Heart left ventricle (tissue), 16 donors: ENCODE results near the gene GSG1L. TPM values are rescaled to one million over a fixed set of nuclear protein-coding genes. Genes with fewer than 3 reads are reported as not detected.

Source experiments
- ATAC-seq, 4 donors: fragments of 200-7000 bp; cut with Tn5 transposase; one replicate each; pipeline ENCODE4 v1.9.1; 2020 to 2022; ENCODE audit warnings: moderate library complexity in 4 of 4, mild to moderate bottlenecking in 3 of 4, moderate number of reproducible peaks in 1 of 4
- DNase-seq, 5 donors: peaks; one replicate each; pipeline ENCODE4 v3.0.0-alpha.2; 2020
- H3K27ac ChIP-seq, 12 donors: fragments of 200-600 bp; sonication (generic) in 4 of 12; one replicate each; pipeline versions ENCODE4 v1.5.0 to v1.8.0; 2016 to 2022; ENCODE audit warnings: mild to moderate bottlenecking in 2 of 12
- H3K27me3 ChIP-seq, 9 donors: fragments of 200-600 bp; sonication (generic) in 2 of 9; one replicate each; pipeline versions ENCODE4 v1.5.1 to v1.8.0; 2016 to 2022; ENCODE audit warnings: mild to moderate bottlenecking in 3 of 9
- H3K36me3 ChIP-seq, 9 donors: fragments of 200-600 bp; sonication (generic) in 2 of 9; one replicate each; pipeline versions ENCODE4 v1.5.0 to v1.8.0; 2018 to 2022; ENCODE audit warnings: mild to moderate bottlenecking in 2 of 9
- H3K4me1 ChIP-seq, 12 donors: fragments of 200-600 bp; sonication (generic) in 4 of 12; one replicate each; pipeline versions ENCODE4 v1.5.0 to v1.8.0; 2016 to 2022; ENCODE audit warnings: mild to moderate bottlenecking in 3 of 12
- H3K4me3 ChIP-seq, 12 donors: fragments of 200-600 bp; sonication (generic) in 4 of 12; one replicate each; pipeline versions ENCODE4 v1.5.0 to v1.8.0; 2017 to 2022; ENCODE audit warnings: mild to moderate bottlenecking in 9 of 12, moderate library complexity in 4 of 12
- H3K9me3 ChIP-seq, 12 donors: fragments of 200-600 bp; sonication (generic) in 4 of 12; one replicate each; pipeline versions ENCODE4 v1.5.0 to v1.8.0; 2016 to 2022; ENCODE audit warnings: mild to moderate bottlenecking in 1 of 12
- POLR2A ChIP-seq, 2 donors: fragments of 450-650 bp; IDR thresholded peaks; one replicate each; pipeline ENCODE4 v1.6.1; 2017; ENCODE audit warnings: antibody characterized with exemption in 2 of 2, mild to moderate bottlenecking in 2 of 2, moderate library complexity in 2 of 2
- whole genome bisulfite sequencing, 4 donors: extraction: QIAGEN DNeasy Blood & Tissue Kit in 2 of 4; methylation state at CpG; one replicate each; pipeline versions ENCODE4 v1.1.5 to v1.1.7; 2013 to 2018; 5-methylcytosine and 5-hydroxymethylcytosine counted together
- intact Hi-C, 10 donors: fragments of 100-400 bp; cut with DNase I; formaldehyde crosslinking; loops; one replicate each; pipeline versions ENCODE4 v1.11.1 to v1.14.2; 2022
- polyA plus RNA-seq, 2 donors: library from polyadenylated mRNA; stranded (reverse); fragments of 200-250 nt; gene quantifications; one replicate each; pipeline ENCODE4 v1.2.3, GENCODE V29; 2013
- total RNA-seq, 9 donors: library from RNA; depleted of rRNA in 2 of 9; stranded (reverse); fragments of >200 nt in 2 of 9; fragmentation: NEBNext Ultra II Directional in 3 of 9; extraction: Animal tissue kit (Norgen Biotek cat#: 25700) in 3 of 9; gene quantifications; one replicate each; pipeline versions ENCODE4 v1.1.0 to v1.2.4, GENCODE V29; 2016 to 2023
- TF ChIP-seq, protein P1 (sequence below), 12 donors: fragments of 200-600 bp; sonication (generic) in 4 of 12; IDR thresholded peaks; one replicate each; pipeline versions ENCODE4 v1.5.0 to v1.8.0; 2018 to 2022; ENCODE audit warnings: antibody characterized with exemption in 12 of 12, mild to moderate bottlenecking in 5 of 12
- donor health status: ischemic (EF 13 %, LVEDD 7.1; RV severe dilation, severe dysfunction).
- donor health status: healthy with polysubstance abuse.
- donor health status: DM: no; HTN: yes; CAD: no.
- donor health status: DM: no; HTN: no; CAD: no.
- donor health status: ischemic (EF 25% LVEDD 6.9; RV normal size, moderate dysfunction).
- donor health status: ischemic (EF 25% LVEDD 5.7; RV mildly dilated, moderate dysfunction).
- donor health status: healthy.
- donor health status: DM: yes; HTN: yes; CAD: no.
- donor health status: ischemic (EF 35%, LVEDD 5.7; RV mildly dilated, moderate dysfunction).
- donor health status: nonischemic (EF 11% LVEDD 7.7; RV severe dilation, severe dysfunction).
- donor health status: DM: yes; HTN: yes; CAD: no.
- donor health status: PGD.
- donor health status: ischemic (EF 29% LVEDD 5.4; RV normal size, mild dysfunction).
- donor health status: nonischemic (EF 23%, LVEDD 6.1; RV moderate dilation, normal function).

The GSG1L gene
- total and polyA plus RNA-seq, 11 donors: 0.11 to 8.7 (median 1.8) TPM; not detected in 4

- WGBS, 4 donors: 85 to 88% (median 86%) methylated on average over 10 of the region's 10 CpGs
- Histone ChIP-seq H3K4me1 (peaks cover 0 to 3% (median 0%) of the 10 kb centered on the region in 12 donors), H3K27me3 (peaks cover 0 to 5% (median 0%) of the 10 kb centered on the region in 9 donors), H3K36me3 (no peaks in the 10 kb centered on the region), H3K9me3 (no peaks in the 10 kb centered on the region), H3K4me3 (no peak overlapping the region), H3K27ac (no peak overlapping the region)
- TF ChIP-seq, protein P1, sequence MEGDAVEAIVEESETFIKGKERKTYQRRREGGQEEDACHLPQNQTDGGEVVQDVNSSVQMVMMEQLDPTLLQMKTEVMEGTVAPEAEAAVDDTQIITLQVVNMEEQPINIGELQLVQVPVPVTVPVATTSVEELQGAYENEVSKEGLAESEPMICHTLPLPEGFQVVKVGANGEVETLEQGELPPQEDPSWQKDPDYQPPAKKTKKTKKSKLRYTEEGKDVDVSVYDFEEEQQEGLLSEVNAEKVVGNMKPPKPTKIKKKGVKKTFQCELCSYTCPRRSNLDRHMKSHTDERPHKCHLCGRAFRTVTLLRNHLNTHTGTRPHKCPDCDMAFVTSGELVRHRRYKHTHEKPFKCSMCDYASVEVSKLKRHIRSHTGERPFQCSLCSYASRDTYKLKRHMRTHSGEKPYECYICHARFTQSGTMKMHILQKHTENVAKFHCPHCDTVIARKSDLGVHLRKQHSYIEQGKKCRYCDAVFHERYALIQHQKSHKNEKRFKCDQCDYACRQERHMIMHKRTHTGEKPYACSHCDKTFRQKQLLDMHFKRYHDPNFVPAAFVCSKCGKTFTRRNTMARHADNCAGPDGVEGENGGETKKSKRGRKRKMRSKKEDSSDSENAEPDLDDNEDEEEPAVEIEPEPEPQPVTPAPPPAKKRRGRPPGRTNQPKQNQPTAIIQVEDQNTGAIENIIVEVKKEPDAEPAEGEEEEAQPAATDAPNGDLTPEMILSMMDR (IDR thresholded peaks at IDR 0.05): no peak
- no peak for TF ChIP-seq POLR2A (IDR thresholded peaks at IDR 0.05)
- ATAC-seq (no peak), DNase-seq (no peak)
- intact Hi-C loops: loop anchor here in 1 of 10 donors (10.0 kb wide), 1 partner anchor 67 kb away; no protein-coding TSS in a partner anchor
Measured at GRCh38 chr16:28041615-28042014, 21.9 kb downstream of the GSG1L start.

DNA sequence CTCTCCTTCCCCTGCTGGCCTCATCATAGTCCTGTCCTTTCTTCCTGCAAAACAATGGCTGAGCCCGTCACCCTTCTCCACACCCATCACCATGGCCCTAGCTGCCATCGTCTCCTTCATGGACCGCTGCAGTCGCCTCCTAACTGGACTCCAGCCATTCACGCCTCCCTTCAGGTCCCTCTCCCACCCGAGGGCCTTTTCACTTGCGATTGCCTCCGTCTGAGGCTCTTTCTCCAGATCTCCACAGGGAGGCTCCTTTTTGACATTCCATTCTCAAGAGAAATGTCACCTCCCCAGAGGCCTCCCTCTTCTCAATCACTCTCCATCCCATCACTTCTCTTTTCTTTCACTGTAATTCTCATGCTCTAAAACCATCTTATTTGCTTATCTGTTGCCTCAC is 23.5 kb downstream of the GSG1L start:
- no peaks in the 10 kb centered on the region for H3K9me3 ChIP-seq
- no peaks in the 10 kb centered on the region for H3K36me3 ChIP-seq
- TF ChIP-seq, protein P1 (IDR thresholded peaks at IDR 0.05): no peak
- no peak for TF ChIP-seq POLR2A (IDR thresholded peaks at IDR 0.05)
- ATAC-seq (no peak), DNase-seq (no peak)
- no peak overlapping the region for H3K4me3 ChIP-seq
- H3K27me3 ChIP-seq: peaks cover 0 to 5% (median 0%) of the 10 kb centered on the region in 9 donors
- intact Hi-C loops: loop anchor here in 1 of 10 donors (10.0 kb wide), 1 partner anchor 65 kb away; no protein-coding TSS in a partner anchor
- H3K27ac ChIP-seq: no peak overlapping the region
- peaks cover 0 to 3% (median 0%) of the 10 kb centered on the region in 12 donors for H3K4me1 ChIP-seq
- 52 to 54% (median 52%) methylated on average over 8 of the region's 8 CpGs for WGBS, 4 donors

DNA sequence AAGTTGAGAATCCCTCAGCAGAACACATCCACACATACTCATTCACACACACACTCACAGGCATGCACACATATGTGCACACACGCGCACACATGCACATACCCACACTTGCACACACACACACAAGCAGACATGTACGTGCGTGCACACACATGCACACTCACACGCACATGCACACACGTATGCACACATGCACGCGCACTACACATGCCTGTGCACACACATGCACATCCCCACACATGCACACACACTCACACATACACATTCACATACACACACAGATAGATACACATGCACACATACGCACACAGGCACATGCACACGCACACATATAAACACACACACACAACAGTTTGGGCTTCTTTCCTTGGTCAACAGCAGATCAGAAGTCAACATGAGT is 24.0 kb downstream of the GSG1L start:
- no peak for DNase-seq
- Histone ChIP-seq H3K27ac (no peak overlapping the region), H3K4me1 (peaks cover 0 to 3% (median 0%) of the 10 kb centered on the region in 12 donors), H3K27me3 (peaks cover 0 to 5% (median 0%) of the 10 kb centered on the region in 9 donors), H3K36me3 (no peaks in the 10 kb centered on the region), H3K4me3 (no peak overlapping the region), H3K9me3 (no peaks in the 10 kb centered on the region)
- TF ChIP-seq, protein P1 (IDR thresholded peaks at IDR 0.05): no peak
- no peak for TF ChIP-seq POLR2A (IDR thresholded peaks at IDR 0.05)
- intact Hi-C loops: no loop called here
- peak in 1 of 4 donors; percentile 25 for ATAC-seq
- WGBS, 4 donors: 96 to 98% (median 96%) methylated on average over 10 of the region's 10 CpGs

- Histone ChIP-seq H3K27me3 (peaks cover 0 to 5% (median 0%) of the 10 kb centered on the region in 9 donors), H3K4me3 (no peak overlapping the region), H3K36me3 (no peaks in the 10 kb centered on the region), H3K4me1 (peaks cover 0 to 3% (median 0%) of the 10 kb centered on the region in 12 donors), H3K9me3 (no peaks in the 10 kb centered on the region), H3K27ac (no peak overlapping the region)
- ATAC-seq (no peak), DNase-seq (no peak)
- no peak for TF ChIP-seq POLR2A (IDR thresholded peaks at IDR 0.05)
- TF ChIP-seq, protein P1 (IDR thresholded peaks at IDR 0.05): no peak
- 81 to 90% (median 83%) methylated on average over 12 of the region's 12 CpGs for WGBS, 4 donors
- intact Hi-C loops: no loop called here
Measured at GRCh38 chr16:28038409-28038808, 25.1 kb downstream of the GSG1L start.
